ENCODE data around the gene MGMT. TPM values are rescaled to one million over a fixed set of nuclear protein-coding genes. Genes with fewer than 3 reads are reported as not detected.

The MGMT gene
- total RNA-seq, 3 donors from 2014 or later, result 15.4 to 17.5 (median 16.3) TPM

DNA sequence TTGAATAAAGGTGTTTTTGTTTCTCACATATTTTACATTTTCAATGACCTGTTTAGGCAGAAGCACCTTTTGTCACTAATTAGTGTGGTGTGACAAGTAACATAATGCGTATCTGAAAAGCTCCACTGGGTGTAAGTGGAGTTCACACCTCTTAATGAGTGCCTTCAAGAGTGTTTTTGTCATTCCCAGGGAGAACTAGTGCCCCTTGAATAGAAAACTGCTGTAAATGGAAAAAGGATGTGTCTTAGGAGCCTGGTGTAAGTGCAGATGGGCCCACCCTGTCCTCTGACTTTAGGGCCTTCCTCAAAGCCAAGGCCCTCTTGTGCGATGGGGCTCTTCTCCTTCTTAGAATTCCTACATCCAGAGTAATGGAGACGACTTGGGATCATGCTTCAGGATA, 170.0 kb downstream of the MGMT start:
- intact Hi-C loops (cut with DNase I, micrococcal nuclease), result no loop called here
- TF ChIP-seq, protein P1, sequence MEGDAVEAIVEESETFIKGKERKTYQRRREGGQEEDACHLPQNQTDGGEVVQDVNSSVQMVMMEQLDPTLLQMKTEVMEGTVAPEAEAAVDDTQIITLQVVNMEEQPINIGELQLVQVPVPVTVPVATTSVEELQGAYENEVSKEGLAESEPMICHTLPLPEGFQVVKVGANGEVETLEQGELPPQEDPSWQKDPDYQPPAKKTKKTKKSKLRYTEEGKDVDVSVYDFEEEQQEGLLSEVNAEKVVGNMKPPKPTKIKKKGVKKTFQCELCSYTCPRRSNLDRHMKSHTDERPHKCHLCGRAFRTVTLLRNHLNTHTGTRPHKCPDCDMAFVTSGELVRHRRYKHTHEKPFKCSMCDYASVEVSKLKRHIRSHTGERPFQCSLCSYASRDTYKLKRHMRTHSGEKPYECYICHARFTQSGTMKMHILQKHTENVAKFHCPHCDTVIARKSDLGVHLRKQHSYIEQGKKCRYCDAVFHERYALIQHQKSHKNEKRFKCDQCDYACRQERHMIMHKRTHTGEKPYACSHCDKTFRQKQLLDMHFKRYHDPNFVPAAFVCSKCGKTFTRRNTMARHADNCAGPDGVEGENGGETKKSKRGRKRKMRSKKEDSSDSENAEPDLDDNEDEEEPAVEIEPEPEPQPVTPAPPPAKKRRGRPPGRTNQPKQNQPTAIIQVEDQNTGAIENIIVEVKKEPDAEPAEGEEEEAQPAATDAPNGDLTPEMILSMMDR (IDR thresholded peaks at IDR 0.05), result no peak

DNA sequence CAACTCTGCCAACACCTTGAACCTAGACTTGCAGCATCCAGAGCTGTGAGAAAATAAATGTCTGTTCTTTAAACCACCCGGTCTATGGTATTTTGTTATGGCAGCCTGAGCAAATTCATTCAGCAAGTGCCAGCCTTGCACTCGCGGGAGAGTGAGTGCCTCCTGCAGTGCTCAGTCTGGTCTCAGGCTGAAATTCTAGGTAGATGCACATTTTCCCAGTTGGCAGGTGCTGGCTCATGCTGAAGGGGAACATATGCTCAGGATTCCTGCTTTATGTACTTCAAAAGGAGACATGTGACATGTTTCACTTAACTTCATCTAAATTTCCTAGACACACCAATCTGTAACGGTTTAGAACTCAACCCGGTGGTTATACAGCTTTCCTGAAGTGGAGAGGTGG, 170.8 kb downstream of the MGMT start:
- peaks cover 5% of the 10 kb centered on the region for H3K9me3 ChIP-seq
- DNase-seq (no peak), ATAC-seq (no peak)
- intact Hi-C loops (cut with DNase I, micrococcal nuclease), result no loop called here
- no peaks in the 10 kb centered on the region for H3K4me1 ChIP-seq (ENCODE audit: low read depth)
- TF ChIP-seq, protein P1 (IDR thresholded peaks at IDR 0.05), result no peak
- H3K36me3 ChIP-seq (ENCODE audit: low read depth), result no peaks in the 10 kb centered on the region
- H3K4me3 ChIP-seq, result no peak overlapping the region

More for the DNA sequence above, 170.0 kb downstream of the MGMT start:
- Histone ChIP-seq H3K4me1 (ENCODE audit: low read depth) (no peaks in the 10 kb centered on the region), H3K4me3 (no peak overlapping the region), H3K36me3 (ENCODE audit: low read depth) (no peaks in the 10 kb centered on the region), H3K9me3 (peaks cover 5% of the 10 kb centered on the region)
- no peak for DNase-seq
- ATAC-seq, result no peak

DNA sequence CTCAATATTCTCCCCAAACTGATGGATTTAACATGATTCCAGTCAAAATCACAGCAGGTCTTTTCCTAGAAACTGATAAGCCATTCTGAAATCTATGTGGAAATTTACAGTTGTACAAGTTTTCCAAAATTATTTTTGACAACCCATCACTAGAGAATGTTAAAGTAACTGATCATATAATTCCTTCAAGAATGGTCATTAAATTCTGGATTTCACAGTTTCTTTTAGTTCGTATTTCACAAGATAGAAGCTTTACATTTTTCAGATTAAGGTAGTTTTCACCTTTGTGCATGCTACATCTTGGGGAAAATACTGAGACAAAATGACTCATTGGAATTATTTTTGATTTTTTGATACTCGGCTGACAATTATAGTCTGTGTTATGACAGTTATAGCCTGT, 174.3 kb downstream of the MGMT start:
- DNase-seq, result no peak
- ATAC-seq, result no peak
- Histone ChIP-seq H3K36me3 (ENCODE audit: low read depth) (no peaks in the 10 kb centered on the region), H3K4me3 (no peak overlapping the region), H3K9me3 (no peaks in the 10 kb centered on the region), H3K4me1 (ENCODE audit: low read depth) (no peaks in the 10 kb centered on the region)
- intact Hi-C loops (cut with DNase I, micrococcal nuclease), result no loop called here
- TF ChIP-seq, protein P1 (IDR thresholded peaks at IDR 0.05), result no peak

DNA sequence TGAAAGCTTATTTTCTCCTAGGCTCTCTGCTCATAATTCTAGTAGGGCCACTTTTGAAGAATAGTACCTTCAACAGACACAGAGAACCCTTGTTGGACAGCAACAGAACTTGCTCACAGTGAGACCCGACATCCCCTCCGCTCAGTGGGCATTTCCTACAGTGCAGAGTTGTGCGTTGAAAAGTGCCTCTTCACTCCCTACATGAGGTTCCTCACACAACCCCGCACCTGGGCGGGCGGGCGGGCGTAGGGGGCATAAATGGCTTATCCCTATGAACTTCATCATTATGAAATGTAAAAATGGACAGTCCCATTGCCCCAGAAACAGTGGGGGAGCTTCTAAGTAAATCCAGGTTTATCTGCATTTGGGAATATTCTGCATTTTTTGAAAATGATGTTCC, 174.9 kb downstream of the MGMT start:
- TF ChIP-seq, protein P1 (IDR thresholded peaks at IDR 0.05), result no peak
- intact Hi-C loops (cut with DNase I, micrococcal nuclease), result no loop called here
- H3K4me1 ChIP-seq (ENCODE audit: low read depth), result no peaks in the 10 kb centered on the region

DNA sequence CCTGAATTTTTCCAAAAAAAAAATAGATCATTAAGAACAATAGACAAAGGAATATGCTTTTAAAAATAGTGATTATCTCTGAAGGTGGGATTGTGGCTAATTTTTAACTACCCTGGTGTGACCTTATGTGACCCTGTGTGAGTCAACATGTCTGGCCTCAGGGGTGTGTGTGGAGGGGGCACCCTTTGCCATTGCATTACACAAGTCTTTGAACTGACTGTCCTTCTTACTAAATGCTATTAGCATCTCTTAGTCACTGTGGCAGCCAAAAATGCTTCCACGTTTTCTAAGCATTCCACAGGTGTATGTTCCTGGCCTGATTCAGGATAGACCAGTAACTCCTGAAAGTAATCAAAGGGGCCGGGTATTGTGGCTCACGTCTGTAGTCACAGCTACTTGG, 175.4 kb downstream of the MGMT start:
- no peaks in the 10 kb centered on the region for H3K4me1 ChIP-seq (ENCODE audit: low read depth)
- TF ChIP-seq, protein P1 (IDR thresholded peaks at IDR 0.05), result no peak
- no peaks in the 10 kb centered on the region for H3K36me3 ChIP-seq (ENCODE audit: low read depth)
- no peak for DNase-seq
- no peak overlapping the region for H3K4me3 ChIP-seq
- intact Hi-C loops (cut with DNase I, micrococcal nuclease), result no loop called here
- no peaks in the 10 kb centered on the region for H3K9me3 ChIP-seq
- ATAC-seq, result no peak

More for the DNA sequence above, 174.9 kb downstream of the MGMT start:
- H3K4me3 ChIP-seq, result no peak overlapping the region
- no peaks in the 10 kb centered on the region for H3K9me3 ChIP-seq
- ATAC-seq, result no peak
- no peak for DNase-seq
- H3K36me3 ChIP-seq (ENCODE audit: low read depth), result no peaks in the 10 kb centered on the region

DNA sequence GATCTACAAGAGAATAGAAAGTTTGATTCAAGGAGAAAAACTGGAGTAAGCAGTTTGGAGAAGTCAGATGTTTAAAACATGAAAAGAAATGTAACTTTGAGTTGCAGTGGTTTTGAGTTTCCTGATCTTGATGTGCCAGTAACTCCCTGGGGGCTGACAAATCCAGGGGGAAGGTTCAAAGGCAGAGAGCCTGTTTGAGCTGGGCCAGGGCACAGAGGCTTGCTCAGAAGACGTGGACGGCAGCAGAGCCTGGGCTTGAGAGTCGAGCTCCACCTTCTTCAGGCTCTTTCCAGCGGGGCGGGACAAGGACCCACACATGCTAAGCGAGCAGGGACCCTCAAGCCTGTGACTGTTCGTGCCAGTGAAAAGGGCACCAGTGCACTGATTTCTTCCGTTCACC, 176.2 kb downstream of the MGMT start:
- intact Hi-C loops (cut with DNase I, micrococcal nuclease), result no loop called here
- Histone ChIP-seq H3K4me1 (ENCODE audit: low read depth) (no peaks in the 10 kb centered on the region), H3K9me3 (no peaks in the 10 kb centered on the region), H3K36me3 (ENCODE audit: low read depth) (no peaks in the 10 kb centered on the region), H3K4me3 (no peak overlapping the region)
- TF ChIP-seq, protein P1 (IDR thresholded peaks at IDR 0.05), result no peak
- DNase-seq (no peak), ATAC-seq (no peak)

Data from mucosa of descending colon (tissue), 3 donors.